Suppressor macrophage treated with lipopolysaccharide for 4 hours (primary cell): ENCODE measurements around the gene PLD2.
"Not testable (repeated sequence)": the region's sequence is repeated elsewhere in the genome, so short reads cannot be mapped to it uniquely, and the experiment has no call there.

Source experiments
- DNase-seq: peaks from one replicate; pipeline ENCODE4 v3.0.0-alpha.2; 2020

PLD2 gene

DNA sequence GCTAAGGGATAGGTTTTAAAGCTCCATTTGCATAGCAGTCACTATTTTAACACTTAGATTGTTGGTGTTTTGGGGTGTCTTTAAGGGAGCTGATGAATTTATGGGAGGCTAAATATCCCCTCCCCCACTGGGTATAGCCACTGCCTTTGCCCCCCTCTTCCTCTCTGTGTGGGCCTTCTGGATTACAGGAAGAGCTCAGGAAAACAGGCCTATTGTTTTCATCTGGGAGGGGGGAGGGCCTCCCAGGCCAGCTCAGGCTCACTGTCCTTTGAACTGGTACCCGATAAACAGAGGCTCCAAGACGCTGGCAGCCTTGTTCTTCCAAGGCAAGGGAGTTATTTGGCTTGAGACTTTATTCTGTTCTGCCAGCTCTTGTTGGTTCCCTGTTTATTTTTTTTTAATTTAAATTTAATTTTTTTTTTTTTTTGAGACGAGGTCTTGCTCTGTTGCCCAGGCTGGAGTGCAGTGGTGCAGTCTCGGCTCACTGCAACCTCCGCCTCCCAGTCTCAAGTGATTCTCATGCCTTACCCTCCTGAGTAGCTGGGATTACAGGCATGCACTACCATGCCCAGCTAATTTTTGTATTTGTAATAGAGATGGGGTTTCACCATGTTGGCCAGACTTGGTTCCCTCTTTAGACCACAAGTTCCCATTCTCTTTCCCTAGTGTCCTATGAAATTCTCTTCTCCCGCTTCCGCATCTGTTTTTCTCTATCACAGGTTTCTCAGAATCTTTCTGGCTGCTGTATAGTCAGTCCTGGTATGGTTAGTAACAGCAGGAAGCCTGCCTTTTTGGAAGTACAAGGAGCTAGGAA is 51.3 kb downstream of the PLD2 start:
- DNase-seq = no peak

- no peak for DNase-seq
These were observed 51.9 kb downstream of the PLD2 start for GRCh38 chr17:4858882-4859260.

DNA sequence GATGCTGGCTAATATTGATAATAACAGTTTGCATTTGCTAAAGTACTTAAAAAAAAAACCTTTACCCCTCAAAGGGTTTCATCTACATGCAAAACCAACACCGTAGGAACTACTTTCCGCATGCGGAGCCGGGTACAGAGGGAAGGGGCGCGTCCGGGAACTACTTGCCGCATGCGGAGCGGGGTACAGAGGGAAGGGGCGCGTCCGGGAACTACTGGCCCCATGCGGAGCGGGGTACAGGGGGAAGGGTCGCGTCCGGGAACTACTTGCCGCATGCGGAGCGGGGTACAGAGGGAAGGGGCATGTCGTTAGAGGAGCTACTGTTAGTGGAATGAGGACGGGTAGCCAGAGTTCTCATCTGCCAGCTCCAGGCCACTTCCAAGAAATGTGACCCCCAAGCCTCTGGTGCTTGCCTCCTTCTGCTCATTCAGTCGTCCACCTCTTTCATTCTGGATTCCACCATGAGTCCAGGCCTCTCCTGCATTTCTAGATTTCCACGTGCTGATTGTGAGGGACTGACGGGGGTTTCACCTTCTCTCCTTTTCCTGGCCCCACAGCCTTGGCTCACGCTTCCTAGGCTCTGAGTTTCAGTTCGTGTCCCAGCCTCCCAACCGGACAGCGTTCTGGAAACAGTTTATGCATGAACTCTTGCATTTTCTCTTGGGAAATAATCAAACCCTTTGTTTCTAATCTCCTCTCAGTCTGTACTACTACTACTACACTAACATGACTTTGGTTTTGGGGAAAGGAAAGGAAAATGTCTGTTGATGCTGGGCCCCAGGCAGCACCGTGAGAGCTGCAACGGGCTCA is 53.1 kb downstream of the PLD2 start:
- DNase-seq = no peak

DNA sequence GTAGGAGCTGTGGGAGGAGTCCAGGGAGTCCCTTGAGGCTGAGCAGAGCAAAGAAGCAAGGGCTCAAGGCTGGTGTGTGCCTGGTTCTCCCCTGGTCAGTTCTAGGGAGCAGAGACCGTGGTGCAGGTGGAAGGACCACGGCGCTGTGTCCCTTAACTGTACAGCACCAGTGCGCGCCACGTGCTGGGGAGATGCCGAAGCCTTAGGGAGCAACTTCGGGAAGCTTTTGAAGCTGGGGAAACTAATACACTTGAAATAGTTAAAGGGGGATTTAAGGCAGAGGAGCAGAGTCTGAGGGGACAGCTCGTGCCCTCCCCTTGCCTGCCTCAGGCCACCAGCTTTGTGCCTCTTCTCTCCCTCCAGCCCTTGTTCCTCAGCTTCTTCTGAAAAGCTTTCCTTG is 53.7 kb downstream of the PLD2 start:
- no peak for DNase-seq

GRCh38 chr17:4861052-4861451 is 54.1 kb downstream of the PLD2 start:
- no peak for DNase-seq

GRCh38 chr17:4862720-4863119 is 55.8 kb downstream of the PLD2 start:
- DNase-seq = no peak

DNA sequence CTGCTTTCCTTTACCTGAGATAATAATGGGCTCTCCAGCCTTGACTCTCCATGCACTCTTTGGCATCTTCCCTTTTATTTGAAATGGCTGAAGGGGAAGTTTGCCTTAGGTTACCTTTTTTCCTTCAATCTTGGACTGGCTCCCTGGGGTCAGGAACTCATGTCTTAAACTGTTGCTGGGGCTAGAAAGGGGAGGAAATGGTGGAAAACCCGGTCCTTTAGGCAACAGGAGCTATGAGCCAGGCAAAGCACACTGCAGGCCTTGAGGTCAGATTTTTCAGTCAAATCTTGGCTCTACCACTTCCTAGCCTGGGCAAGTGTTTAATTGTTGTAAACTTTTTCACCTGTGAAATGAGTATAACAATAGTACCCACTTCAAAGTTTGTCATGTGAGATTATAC is 56.4 kb downstream of the PLD2 start:
- DNase-seq = no peak

DNA sequence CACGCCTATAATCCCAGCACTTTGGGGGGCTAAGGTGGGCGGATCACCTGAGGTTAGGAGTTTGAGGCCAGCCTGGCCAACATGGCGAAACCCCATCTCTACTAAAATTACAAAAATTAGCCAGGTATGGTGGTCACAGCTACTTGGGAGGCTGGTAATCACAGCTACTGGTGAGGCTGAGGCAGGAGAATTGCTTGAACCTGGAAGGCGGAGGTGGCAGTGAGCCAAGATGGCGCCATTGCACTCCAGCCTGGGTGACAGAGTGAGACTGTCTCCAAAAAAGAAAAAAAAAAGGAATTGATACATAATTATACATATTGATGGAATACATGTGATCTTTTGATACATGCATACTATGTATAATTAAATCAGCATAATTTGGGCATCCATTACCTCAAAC is 60.6 kb downstream of the PLD2 start:
- DNase-seq = not testable (repeated sequence)

DNA sequence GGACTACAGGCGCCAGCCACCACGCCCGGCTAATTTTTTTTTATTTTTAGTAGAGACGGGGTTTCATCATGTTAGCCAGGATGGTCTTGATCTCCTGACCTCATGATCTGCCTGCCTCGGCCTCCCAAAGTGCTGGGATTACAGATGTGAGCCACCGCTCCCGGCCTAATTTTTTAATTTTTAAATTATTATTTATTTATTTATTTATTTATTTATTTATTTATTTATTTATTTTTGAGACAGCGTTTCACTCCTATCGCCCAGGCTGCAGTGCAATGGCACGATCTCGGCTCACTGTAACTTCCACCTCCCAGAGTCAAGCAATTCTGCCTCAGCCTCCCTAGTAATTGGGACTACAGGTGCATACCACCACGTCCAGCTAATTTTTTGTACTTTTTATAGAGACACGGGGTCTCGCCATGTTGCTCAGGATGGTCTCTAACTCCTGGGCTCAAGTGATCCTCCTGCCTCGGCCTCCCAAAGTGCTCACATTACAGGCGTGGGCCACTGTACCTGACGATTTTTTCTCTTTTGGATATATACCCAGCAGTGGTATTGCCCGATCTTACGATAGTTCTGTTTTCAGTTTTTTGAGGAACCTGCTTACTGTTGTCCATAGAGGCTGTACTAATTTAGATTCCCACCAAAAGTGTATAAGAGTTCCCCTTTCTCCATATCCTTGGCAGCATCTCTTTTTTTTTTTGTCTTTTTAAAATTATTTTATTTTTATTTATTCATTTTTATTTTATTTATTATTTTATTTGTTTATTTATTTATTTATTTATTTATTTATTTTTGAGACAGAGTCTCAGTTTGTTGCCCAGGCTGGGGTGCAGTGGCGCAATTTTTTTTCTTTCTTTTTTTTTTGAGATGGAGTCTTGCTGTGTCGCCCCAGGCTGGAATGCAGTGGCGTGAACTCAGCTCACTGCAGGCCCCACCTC is 62.4 kb downstream of the PLD2 start:
- DNase-seq = peak; percentile 39

GRCh38 chr17:4870855-4871254 is 63.9 kb downstream of the PLD2 start:
- DNase-seq = peak; percentile 74

DNA sequence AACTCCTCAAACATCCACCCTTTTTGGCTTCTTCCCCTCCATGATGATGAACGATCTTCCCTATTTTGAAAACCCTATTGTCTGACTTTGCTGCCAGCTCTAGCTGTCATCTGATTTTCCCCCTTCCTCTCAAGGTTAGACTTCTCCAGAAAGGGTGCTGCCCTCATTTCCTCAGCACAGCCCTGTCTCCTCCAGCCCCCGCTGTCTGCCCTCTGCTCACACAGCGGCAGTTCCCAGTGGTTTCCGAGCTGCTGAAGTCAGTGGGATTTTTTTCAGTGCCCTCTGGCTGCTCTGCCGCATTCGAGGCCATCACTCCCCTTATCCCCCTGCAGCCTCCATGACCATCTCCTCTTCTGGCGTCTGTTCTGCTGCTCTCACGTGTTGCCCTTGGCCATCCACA is 65.8 kb downstream of the PLD2 start:
- DNase-seq = peak; percentile 70
